ENCODE data around the gene UBE2D2. TPM values are rescaled to one million over a fixed set of nuclear protein-coding genes. Genes with fewer than 3 reads are reported as not detected.

Gene UBE2D2
- total RNA-seq, 2 experiments from 2014 or later, result 145 to 239 TPM

DNA sequence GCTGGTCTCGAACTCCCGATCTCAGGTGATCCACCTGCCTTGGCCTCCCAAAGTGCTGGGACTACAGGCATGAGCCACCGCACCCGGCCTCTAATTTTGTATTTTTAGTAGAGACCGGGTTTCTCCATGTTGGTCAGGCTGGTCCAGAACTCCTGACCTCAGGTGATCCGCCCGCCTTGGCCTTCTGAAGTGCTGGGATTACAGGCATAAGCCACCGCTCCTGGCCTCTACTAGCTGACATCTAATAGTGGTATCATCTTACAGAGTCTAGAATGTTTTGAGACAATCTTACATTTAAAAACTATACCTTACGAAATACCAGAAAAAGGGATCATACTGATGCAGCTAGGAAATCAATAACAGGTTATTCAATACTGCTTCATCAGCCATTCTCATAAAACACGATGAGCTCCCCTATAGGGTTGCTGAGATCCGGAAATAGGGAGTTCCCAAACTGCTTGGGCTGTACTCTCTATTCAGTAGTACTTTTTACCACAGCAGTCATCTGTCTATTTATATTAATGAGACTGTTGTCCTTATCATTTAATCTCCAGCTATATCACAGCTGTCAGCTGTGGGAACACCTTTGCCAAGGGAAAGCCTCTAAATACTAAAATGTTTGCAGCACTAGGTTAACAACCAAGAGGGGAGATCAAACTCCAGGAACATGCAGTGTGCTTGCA lies 8.1 kb upstream of the UBE2D2 start:
- Histone ChIP-seq H3K27ac (ENCODE audit: low read depth, low read length, poor library complexity, severe bottlenecking) (no peak overlapping the region), H3K79me2 (ENCODE audit: insufficient read depth, low read depth, low read length) (no peaks in the 10 kb centered on the region), H3K9me2 (ENCODE audit: insufficient read depth, low read length) (no peaks in the 10 kb centered on the region), H3K4me1 (ENCODE audit: insufficient read depth, low read length, poor library complexity, severe bottlenecking) (peaks cover 7% of the 10 kb centered on the region), H3K4me2 (ENCODE audit: low read length) (no peak overlapping the region), H4K20me1 (ENCODE audit: insufficient read depth, low read length) (no peaks in the 10 kb centered on the region), H3K36me3 (ENCODE audit: insufficient read depth, low read length) (no peaks in the 10 kb centered on the region), H2AFZ (ENCODE audit: low read length) (no peak overlapping the region), H3K9me3 (ENCODE audit: low read length) (no peaks in the 10 kb centered on the region), H3K4me3 (ENCODE audit: low read depth, low read length, poor library complexity, severe bottlenecking) (no peak overlapping the region)
- ChIA-PET CTCF (ENCODE audit: unreplicated experiment) (no interaction called here), POLR2A (interaction anchor here (0.6 to 1.1 kb wide), 5 partner anchors 10 to 253 kb away, joined by 3 to 4 read pairs (median 3); no protein-coding TSS in a partner anchor)
- DNase-seq (ENCODE audit: low spot score), result no peak
- no TSS peak for BruUV-seq (replicated peaks)
- TF ChIP-seq CTCF (conservative IDR thresholded peaks at IDR 0.05; ENCODE audit: low read length) (no peak), EZH2phosphoT487 (IDR thresholded peaks at IDR 0.05; ENCODE audit: borderline replicate concordance, low read depth, low read length) (no peak)
- intact Hi-C loops (cut with micrococcal nuclease; ENCODE audit: unreplicated experiment), result no loop called here

DNA sequence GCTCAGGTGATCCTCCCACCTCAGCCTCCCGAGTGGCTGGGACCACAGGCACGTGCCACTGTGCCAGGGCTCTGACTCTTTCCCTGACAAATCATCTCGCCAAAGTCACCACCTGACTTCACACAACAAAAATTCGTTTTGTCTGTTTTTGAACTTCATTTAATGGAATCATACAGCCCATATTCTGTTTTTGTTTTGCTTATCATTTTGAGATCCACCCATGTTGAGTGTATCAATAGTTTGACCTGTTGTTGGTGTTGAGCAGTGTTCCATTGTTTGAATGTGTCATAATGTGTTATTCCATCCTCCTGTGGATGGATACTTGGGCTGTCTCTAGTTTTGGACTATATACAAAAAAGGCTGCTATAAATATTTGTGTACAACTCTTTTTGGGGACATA lies 6.9 kb upstream of the UBE2D2 start:
- intact Hi-C loops (cut with micrococcal nuclease; ENCODE audit: unreplicated experiment), result no loop called here
- no peaks in the 10 kb centered on the region for H3K36me3 ChIP-seq (ENCODE audit: insufficient read depth, low read length)
- H2AFZ ChIP-seq (ENCODE audit: low read length), result no peak overlapping the region
- ChIA-PET POLR2A (no interaction called here), CTCF (ENCODE audit: unreplicated experiment) (no interaction called here)
- no peak for TF ChIP-seq EZH2phosphoT487 (IDR thresholded peaks at IDR 0.05; ENCODE audit: borderline replicate concordance, low read depth, low read length)
- TF ChIP-seq CTCF (conservative IDR thresholded peaks at IDR 0.05; ENCODE audit: low read length), result no peak
- H3K9me2 ChIP-seq (ENCODE audit: insufficient read depth, low read length), result no peaks in the 10 kb centered on the region
- peaks cover 7% of the 10 kb centered on the region for H3K4me1 ChIP-seq (ENCODE audit: insufficient read depth, low read length, poor library complexity, severe bottlenecking)
- H3K9me3 ChIP-seq (ENCODE audit: low read length), result no peaks in the 10 kb centered on the region
- no peak overlapping the region for H3K27ac ChIP-seq (ENCODE audit: low read depth, low read length, poor library complexity, severe bottlenecking)
- no peak for DNase-seq (ENCODE audit: low spot score)
- no peaks in the 10 kb centered on the region for H4K20me1 ChIP-seq (ENCODE audit: insufficient read depth, low read length)
- H3K79me2 ChIP-seq (ENCODE audit: insufficient read depth, low read depth, low read length), result no peaks in the 10 kb centered on the region
- no TSS peak for BruUV-seq (replicated peaks)
- no peak overlapping the region for H3K4me2 ChIP-seq (ENCODE audit: low read length)
- H3K4me3 ChIP-seq (ENCODE audit: low read depth, low read length, poor library complexity, severe bottlenecking), result no peak overlapping the region

DNA sequence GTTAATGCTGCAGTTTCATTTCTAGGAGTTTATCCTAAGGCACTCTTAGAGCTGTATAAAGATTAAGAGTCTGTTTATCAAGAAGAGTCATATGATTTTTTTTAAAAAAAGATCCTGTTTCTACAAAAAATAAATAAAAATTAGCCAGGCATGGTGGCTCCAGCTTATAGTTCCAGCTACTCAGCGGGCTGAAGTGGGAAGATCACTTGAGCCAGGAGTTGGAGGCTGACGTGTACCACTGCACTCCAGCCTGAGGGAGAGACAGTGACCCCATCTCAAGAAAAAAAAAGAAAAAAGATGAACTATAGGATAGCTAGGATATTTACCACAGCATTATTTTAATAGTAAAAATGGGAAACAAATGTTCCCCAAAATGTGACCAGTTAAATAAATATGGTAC lies 3.3 kb upstream of the UBE2D2 start:
- Histone ChIP-seq H4K20me1 (ENCODE audit: insufficient read depth, low read length) (0 out of 2 replicates have a peak, but pooled peaks cover 7% of the 10 kb centered on the region), H3K36me3 (ENCODE audit: insufficient read depth, low read length) (peaks cover 7% of the 10 kb centered on the region), H3K9me3 (ENCODE audit: low read length) (no peaks in the 10 kb centered on the region), H3K4me1 (ENCODE audit: insufficient read depth, low read length, poor library complexity, severe bottlenecking) (peaks cover 7% of the 10 kb centered on the region), H3K9me2 (ENCODE audit: insufficient read depth, low read length) (no peaks in the 10 kb centered on the region), H3K79me2 (ENCODE audit: insufficient read depth, low read depth, low read length) (peaks cover 19% of the 10 kb centered on the region), H3K27ac (ENCODE audit: low read depth, low read length, poor library complexity, severe bottlenecking) (no peak overlapping the region), H3K4me2 (ENCODE audit: low read length) (no peak overlapping the region), H3K4me3 (ENCODE audit: low read depth, low read length, poor library complexity, severe bottlenecking) (no peak overlapping the region), H2AFZ (ENCODE audit: low read length) (no peak overlapping the region)
- POLR2A ChIA-PET, result interaction anchor here (0.6 to 1.1 kb wide), 2 partner anchors 33 to 50 kb away, joined by 3 read pairs; no protein-coding TSS in a partner anchor
- no peak for DNase-seq (ENCODE audit: low spot score)
- CTCF ChIA-PET (ENCODE audit: unreplicated experiment), result no interaction called here
- TF ChIP-seq EZH2phosphoT487 (IDR thresholded peaks at IDR 0.05; ENCODE audit: borderline replicate concordance, low read depth, low read length) (no peak), CTCF (conservative IDR thresholded peaks at IDR 0.05; ENCODE audit: low read length) (no peak)
- BruUV-seq (replicated peaks), result no TSS peak
- intact Hi-C loops (cut with micrococcal nuclease; ENCODE audit: unreplicated experiment), result no loop called here
